Superior temporal gyrus (tissue), 1 donor: ENCODE results near the gene TMEM9.

Source experiments
- DNase-seq: peaks from one replicate; pipeline ENCODE4 v3.0.0-alpha.2; 2016; ENCODE audit errors: extremely low spot score

TMEM9 gene

GRCh38 chr1:201154389-201155165 lies at the start of gene TMEM9:
Gene TMEM9 (minus strand): TSS chr1:201154474. CDS start chr1:201153923, 551 bp downstream.
- peak; percentile 98 for DNase-seq

- DNase-seq = no peak
Observed at GRCh38 chr1:201198598-201198997, 44.3 kb upstream of the TMEM9 start.

GRCh38 chr1:201194046-201194445 lies 39.8 kb upstream of the TMEM9 start:
- no peak for DNase-seq

GRCh38 chr1:201192261-201192788 lies 38.1 kb upstream of the TMEM9 start:
- DNase-seq = no peak

- no peak for DNase-seq
Observed at GRCh38 chr1:201191653-201192260, 37.5 kb upstream of the TMEM9 start.

GRCh38 chr1:201190624-201191051 lies 36.4 kb upstream of the TMEM9 start, which contains the start of gene IGFN1:
Gene IGFN1 (plus strand): TSS chr1:201190824. CDS start chr1:201193294, 2,470 bp downstream.
- no peak for DNase-seq

GRCh38 chr1:201190005-201190404 lies 35.7 kb upstream of the TMEM9 start:
- no peak for DNase-seq

- no peak for DNase-seq
Observed at GRCh38 chr1:201189085-201189484, 34.8 kb upstream of the TMEM9 start.

GRCh38 chr1:201186192-201186591 lies 31.9 kb upstream of the TMEM9 start:
- no peak for DNase-seq

GRCh38 chr1:201185527-201186128 lies 31.4 kb upstream of the TMEM9 start:
- DNase-seq = no peak

GRCh38 chr1:201185123-201185453 lies 30.8 kb upstream of the TMEM9 start:
- DNase-seq = no peak

- DNase-seq = peak; percentile 37
Observed at GRCh38 chr1:201184307-201185122, 30.2 kb upstream of the TMEM9 start.

GRCh38 chr1:201183753-201184152 lies 29.5 kb upstream of the TMEM9 start:
- DNase-seq = no peak

- no peak for DNase-seq
Observed at GRCh38 chr1:201183209-201183608, 28.9 kb upstream of the TMEM9 start.

GRCh38 chr1:201181726-201182125 lies 27.5 kb upstream of the TMEM9 start:
- no peak for DNase-seq

- DNase-seq = no peak
Observed at GRCh38 chr1:201181323-201181722, 27.0 kb upstream of the TMEM9 start.

- DNase-seq = no peak
Observed at GRCh38 chr1:201180901-201181300, 26.6 kb upstream of the TMEM9 start.

GRCh38 chr1:201180141-201180540 lies 25.9 kb upstream of the TMEM9 start:
- DNase-seq = no peak

GRCh38 chr1:201178718-201179117 lies 24.4 kb upstream of the TMEM9 start:
- no peak for DNase-seq

GRCh38 chr1:201176940-201177339 lies 22.7 kb upstream of the TMEM9 start:
- DNase-seq = no peak

- no peak for DNase-seq
Observed at GRCh38 chr1:201175820-201176500, 21.7 kb upstream of the TMEM9 start.
